Right renal cortex interstitium (tissue), 3 donors: ENCODE data around the gene NCK2. TPM values are rescaled to one million over a fixed set of nuclear protein-coding genes. Genes with fewer than 3 reads are reported as not detected.

Source experiments
- DNase-seq, 3 donors: peaks; one replicate each; pipeline ENCODE4 v3.0.0-alpha.2; 2013; ENCODE audit warnings: low read depth in 3 of 3, low spot score in 2 of 3
- polyA plus RNA-seq, 3 donors: library from polyadenylated mRNA; unstranded; fragments of 120-200 nt; gene quantifications; one replicate each; pipeline ENCODE4 v1.2.1, GENCODE V29; 2013; ENCODE audit not compliant: insufficient read length in 3 of 3

NCK2 gene
- polyA plus RNA-seq, 3 donors: 62.5 to 67.7 (median 64.8) TPM

GRCh38 chr2:105866216-105867185, 121.8 kb downstream of the NCK2 start:
- no peak for DNase-seq

- DNase-seq: no peak
Observed at GRCh38 chr2:105867587-105867986, 122.9 kb downstream of the NCK2 start.

- DNase-seq: no peak
Observed at GRCh38 chr2:105868060-105868459, 123.3 kb downstream of the NCK2 start.

- no peak for DNase-seq
Observed at GRCh38 chr2:105869341-105869740, 124.6 kb downstream of the NCK2 start.

- DNase-seq: no peak
Observed at GRCh38 chr2:105870062-105870461, 125.3 kb downstream of the NCK2 start.

GRCh38 chr2:105870858-105871257, 126.1 kb downstream of the NCK2 start:
- no peak for DNase-seq

- DNase-seq: no peak
Observed at GRCh38 chr2:105872142-105872728, 127.5 kb downstream of the NCK2 start.

- DNase-seq: no peak
Observed at GRCh38 chr2:105872830-105873229, 128.1 kb downstream of the NCK2 start.

- DNase-seq: no peak
Observed at GRCh38 chr2:105873281-105873680, 128.6 kb downstream of the NCK2 start.

- DNase-seq: no peak
Observed at GRCh38 chr2:105873721-105874120, 129.0 kb downstream of the NCK2 start.

- DNase-seq: no peak
Observed at GRCh38 chr2:105874466-105874865, 129.8 kb downstream of the NCK2 start.

GRCh38 chr2:105875241-105875640, 130.5 kb downstream of the NCK2 start:
- no peak for DNase-seq

GRCh38 chr2:105876191-105876590, 131.5 kb downstream of the NCK2 start:
- no peak for DNase-seq

GRCh38 chr2:105877945-105878344, 133.2 kb downstream of the NCK2 start:
- DNase-seq: no peak

- DNase-seq: no peak
Observed at GRCh38 chr2:105879106-105879802, 134.5 kb downstream of the NCK2 start.

GRCh38 chr2:105879803-105880300, 135.1 kb downstream of the NCK2 start:
- DNase-seq: no peak

GRCh38 chr2:105880637-105881036, 135.9 kb downstream of the NCK2 start:
- no peak for DNase-seq

- DNase-seq: no peak
Observed at GRCh38 chr2:105881286-105882136, 136.8 kb downstream of the NCK2 start.

GRCh38 chr2:105882341-105882740, 137.6 kb downstream of the NCK2 start:
- DNase-seq: no peak

- DNase-seq: no peak
Observed at GRCh38 chr2:105882920-105883435, 138.3 kb downstream of the NCK2 start.
